Stomach (tissue), 4 donors: Measurements from ENCODE around the gene AZIN2.

ENCODE experiments used
- CTCF ChIP-seq, 7 experiments: fragments of 450-650 bp in 4 of 7; fragments of 200-600 bp in 3 of 7; sonication (generic) in 3 of 7; IDR thresholded peaks; one replicate each; pipeline ENCODE4 v1.5.1; 2016 to 2019; ENCODE audit warnings: antibody characterized with exemption in 7 of 7, control low read depth in 2 of 7, mild to moderate bottlenecking in 1 of 7
- EP300 ChIP-seq: sonication (generic); formaldehyde crosslinking; IDR thresholded peaks from one replicate; pipeline ENCODE4 v1.6.1; 2017; ENCODE audit warnings: antibody characterized with exemption
- POLR2A ChIP-seq, 4 donors: fragments of 450-650 bp; IDR thresholded peaks; one replicate each; pipeline ENCODE4 v1.6.1; 2016; ENCODE audit warnings: antibody characterized with exemption in 4 of 4, control low read depth in 2 of 4, mild to moderate bottlenecking in 1 of 4, moderate library complexity in 1 of 4
- POLR2AphosphoS5 ChIP-seq, 3 donors: sonication (generic); formaldehyde crosslinking; IDR thresholded peaks; one replicate each; pipeline ENCODE4 v1.6.1; 2016; ENCODE audit warnings: antibody characterized with exemption in 3 of 3

GRCh38 chr1:33093004-33093403 is 12.1 kb downstream of the AZIN2 start:
- TF ChIP-seq CTCF (IDR thresholded peaks at IDR 0.05) (no peak), EP300 (no peak), POLR2AphosphoS5 (IDR thresholded peaks at IDR 0.05) (no peak), POLR2A (IDR thresholded peaks at IDR 0.05) (no peak)
